SU-DHL-6 (cell line): ENCODE data around the gene ABHD11.

Source experiments
- H2AFZ ChIP-seq: fragments of 200-600 bp; sonication (generic); 2 replicates; pipeline ENCODE4 v1.6.1; 2014; ENCODE audit warnings: low read depth, mild to moderate bottlenecking, moderate library complexity, mixed read lengths, antibody characterized with exemption, low read length; ENCODE audit not compliant: severe bottlenecking
- H3F3A ChIP-seq: fragments of 200-600 bp; shearing (Covaris generic); 2 replicates; pipeline ENCODE4 v1.6.0; 2016; ENCODE audit warnings: antibody characterized with exemption, mild to moderate bottlenecking; ENCODE audit not compliant: insufficient read depth
- H3K27ac ChIP-seq: fragments of 200-600 bp; sonication (generic); 2 replicates; pipeline ENCODE4 v1.5.1; 2016; ENCODE audit warnings: low read depth, mild to moderate bottlenecking, low read length, moderate library complexity, mixed read lengths
- H3K27me3 ChIP-seq: fragments of 200-600 bp; sonication (generic), shearing (Covaris generic); 2 replicates; pipeline ENCODE4 v1.6.0; 2014; ENCODE audit warnings: mild to moderate bottlenecking, low read length
- H3K36me3 ChIP-seq: fragments of 200-600 bp; sonication (generic); 2 replicates; pipeline ENCODE4 v1.6.1; 2014; ENCODE audit warnings: mild to moderate bottlenecking, low read length, mixed read lengths
- H3K4me2 ChIP-seq: fragments of 300-600, 200-600 bp; shearing (Covaris generic), sonication (generic); 2 replicates; pipeline ENCODE4 v1.6.0; 2014; ENCODE audit warnings: low read length, low read depth, mild to moderate bottlenecking; ENCODE audit not compliant: poor library complexity, severe bottlenecking
- H3K4me3 ChIP-seq: fragments of 200-600 bp; sonication (generic); 2 replicates; pipeline ENCODE4 v1.5.1; 2014; ENCODE audit warnings: antibody characterized with exemption, low read length, mild to moderate bottlenecking, mixed read lengths; ENCODE audit not compliant: insufficient read depth, poor library complexity, severe bottlenecking
- H3K79me2 ChIP-seq: fragments of 200-600 bp; sonication (generic); 2 replicates; pipeline ENCODE4 v1.6.1; 2014; ENCODE audit warnings: mild to moderate bottlenecking, low read length, moderate library complexity; ENCODE audit not compliant: insufficient read depth
- H3K9ac ChIP-seq: fragments of 200-600 bp; sonication (generic); 2 replicates; pipeline ENCODE4 v1.7.0; 2014; ENCODE audit warnings: mild to moderate bottlenecking, low read length
- H3K9me2 ChIP-seq: fragments of 200-600 bp; sonication (generic); replicated peaks from 2 replicates; pipeline ENCODE4 v1.6.1; 2014; ENCODE audit warnings: low read length; ENCODE audit not compliant: insufficient read depth
- H3K9me3 ChIP-seq: fragments of 200-600 bp; sonication (generic); 2 replicates; pipeline ENCODE4 v1.6.1; 2014; ENCODE audit warnings: low read length, mixed read lengths; ENCODE audit not compliant: insufficient read depth
- H4K20me1 ChIP-seq: fragments of 200-600 bp; sonication (generic); 2 replicates; pipeline ENCODE4 v1.6.1; 2014; ENCODE audit warnings: low read depth, mild to moderate bottlenecking, antibody characterized with exemption, low read length, moderate library complexity, mixed read lengths
- CTCF ChIP-seq: fragments of 200-600 bp; sonication (generic); IDR thresholded peaks from one replicate; pipeline ENCODE4 v1.5.1; 2017; ENCODE audit warnings: antibody characterized with exemption, mild to moderate bottlenecking, low read length, moderate library complexity; ENCODE audit not compliant: insufficient read depth, poor library complexity, severe bottlenecking
- EZH2phosphoT487 ChIP-seq: fragments of 200-600 bp; sonication (generic), shearing (Covaris generic); conservative IDR thresholded peaks from 2 replicates; pipeline ENCODE4 v1.6.1; 2018; ENCODE audit warnings: mild to moderate bottlenecking, antibody characterized with exemption, low read length, moderate library complexity, mixed read lengths

The ABHD11 gene

GRCh38 chr7:73705551-73705920, 33.1 kb downstream of the ABHD11 start:
- Histone ChIP-seq H3K9ac (no peak overlapping the region), H4K20me1 (no peaks in the 10 kb centered on the region), H2AFZ (no peak overlapping the region), H3K4me2 (no peak overlapping the region), H3K4me3 (no peak overlapping the region), H3F3A (no peaks in the 10 kb centered on the region), H3K9me2 (no peaks in the 10 kb centered on the region), H3K9me3 (no peaks in the 10 kb centered on the region), H3K27me3 (no peaks in the 10 kb centered on the region), H3K79me2 (no peaks in the 10 kb centered on the region), H3K36me3 (no peaks in the 10 kb centered on the region), H3K27ac (no peak overlapping the region)
- TF ChIP-seq EZH2phosphoT487, result no peak

DNA sequence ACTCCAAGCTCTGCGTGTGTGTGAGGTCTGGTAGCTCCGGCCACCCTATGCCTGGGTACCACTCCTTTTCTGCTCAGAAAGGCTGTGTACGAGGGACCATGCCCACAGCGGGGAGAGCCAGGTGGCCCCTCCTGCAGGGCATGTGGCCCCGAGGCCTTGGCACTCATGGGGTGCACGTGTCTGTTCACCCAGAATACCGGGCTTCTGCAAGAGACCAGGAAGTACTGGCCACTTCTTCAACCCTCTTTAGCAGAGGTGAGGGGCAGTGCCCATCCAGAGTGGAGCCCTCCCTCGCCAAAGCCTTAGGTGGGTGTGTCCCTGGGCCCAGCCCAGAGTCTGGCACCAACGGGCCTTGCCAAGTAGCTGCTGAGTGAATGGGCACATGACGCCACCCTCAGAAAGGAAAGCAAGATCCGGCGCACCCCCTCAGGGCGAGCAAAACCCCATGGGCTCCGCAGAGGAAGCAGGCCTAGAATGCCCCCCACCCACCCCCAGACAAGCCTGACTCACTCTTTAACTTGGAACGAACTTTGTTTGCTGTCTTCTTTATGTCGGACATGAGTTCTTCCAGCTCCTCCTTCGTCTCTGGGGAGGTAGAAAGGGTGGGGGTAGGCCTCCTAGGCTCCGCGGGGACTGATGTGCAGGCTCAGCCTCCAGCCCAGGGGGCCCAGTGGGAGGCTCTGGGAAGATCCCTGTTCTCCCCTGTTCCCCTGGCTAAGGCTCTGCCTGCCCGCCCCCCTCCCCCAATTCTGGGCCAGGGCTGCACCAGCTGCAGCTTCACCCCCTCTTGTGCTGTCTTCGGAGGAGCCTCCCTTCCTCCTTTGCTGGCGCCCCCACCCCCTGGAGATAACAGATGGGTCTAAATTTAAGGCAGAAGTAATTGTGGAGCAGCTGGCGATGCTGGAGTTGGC, 33.7 kb downstream of the ABHD11 start:
- no peaks in the 10 kb centered on the region for H3K79me2 ChIP-seq
- H2AFZ ChIP-seq, result no peak overlapping the region
- no peaks in the 10 kb centered on the region for H4K20me1 ChIP-seq
- H3K4me3 ChIP-seq, result no peak overlapping the region
- TF ChIP-seq EZH2phosphoT487 (no peak), CTCF (no peak)
- no peak overlapping the region for H3K27ac ChIP-seq
- no peaks in the 10 kb centered on the region for H3K27me3 ChIP-seq
- H3K9me3 ChIP-seq, result no peaks in the 10 kb centered on the region
- no peaks in the 10 kb centered on the region for H3F3A ChIP-seq
- no peak overlapping the region for H3K4me2 ChIP-seq
- H3K36me3 ChIP-seq, result no peaks in the 10 kb centered on the region
- no peaks in the 10 kb centered on the region for H3K9me2 ChIP-seq
- H3K9ac ChIP-seq, result no peak overlapping the region

DNA sequence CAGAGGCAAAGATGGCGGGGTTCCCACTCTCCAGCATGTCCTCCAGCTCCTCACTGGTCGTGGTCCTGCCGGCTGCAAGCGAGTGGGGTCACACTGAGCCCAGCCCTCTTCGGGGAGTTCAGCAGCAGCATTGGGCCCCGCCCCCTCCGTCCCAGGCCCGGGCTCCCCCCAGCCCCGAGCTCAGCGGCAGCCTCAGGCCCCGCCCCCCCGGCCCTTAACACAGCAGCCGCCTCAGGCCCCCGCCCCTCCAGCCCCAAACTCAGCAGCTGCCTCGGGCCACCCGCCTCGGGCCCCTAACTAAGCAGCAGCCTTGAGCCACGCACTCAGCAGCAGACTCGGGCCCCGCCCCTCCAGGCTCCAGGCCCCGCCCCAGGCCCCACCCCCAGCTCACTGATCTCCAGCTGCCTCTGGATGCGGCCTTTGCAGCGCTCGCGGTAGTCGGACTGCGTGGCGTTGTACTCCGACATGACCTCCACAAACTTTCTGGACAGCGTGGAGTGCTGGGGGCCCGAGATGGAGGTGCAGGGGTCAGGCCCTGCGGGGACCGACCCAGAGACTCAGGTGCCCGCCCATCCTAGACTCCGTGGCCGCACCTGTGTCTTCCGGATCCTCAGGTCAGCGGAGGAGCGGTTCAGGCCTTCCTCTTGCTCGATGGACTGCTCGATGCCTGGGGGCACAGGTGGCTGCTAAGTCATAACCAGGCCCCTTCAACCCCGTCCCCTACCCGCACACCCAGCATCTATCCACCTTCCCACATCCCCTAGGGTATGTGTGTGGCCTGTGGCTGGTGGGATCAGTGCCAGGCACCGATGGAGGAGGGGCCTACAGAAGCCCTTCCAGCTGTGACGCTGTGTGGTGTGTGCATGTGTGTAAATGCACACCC, 34.6 kb downstream of the ABHD11 start:
- Histone ChIP-seq H3F3A (no peaks in the 10 kb centered on the region), H3K4me3 (no peak overlapping the region), H3K36me3 (no peaks in the 10 kb centered on the region), H3K4me2 (no peak overlapping the region), H2AFZ (no peak overlapping the region), H3K9me2 (no peaks in the 10 kb centered on the region), H3K9ac (no peak overlapping the region), H3K27ac (no peak overlapping the region), H4K20me1 (no peaks in the 10 kb centered on the region), H3K9me3 (no peaks in the 10 kb centered on the region), H3K79me2 (no peaks in the 10 kb centered on the region), H3K27me3 (no peaks in the 10 kb centered on the region)
- no peak for TF ChIP-seq EZH2phosphoT487
- no peak for TF ChIP-seq CTCF
